Gastroesophageal sphincter (tissue), 3 donors: ENCODE results near the gene FYN.

Experiments used
- CTCF ChIP-seq, 4 experiments: fragments of 200-600 bp in 2 of 4; fragments of 450-650 bp in 2 of 4; sonication (generic) in 1 of 4; IDR thresholded peaks; one replicate each; pipeline ENCODE4 v1.5.1; 2017 to 2019; ENCODE audit warnings: antibody characterized with exemption in 4 of 4, mild to moderate bottlenecking in 2 of 4, moderate library complexity in 2 of 4
- POLR2AphosphoS5 ChIP-seq: sonication (generic); formaldehyde crosslinking; IDR thresholded peaks from one replicate; pipeline ENCODE4 v1.6.1; 2017; ENCODE audit warnings: antibody characterized with exemption

DNA sequence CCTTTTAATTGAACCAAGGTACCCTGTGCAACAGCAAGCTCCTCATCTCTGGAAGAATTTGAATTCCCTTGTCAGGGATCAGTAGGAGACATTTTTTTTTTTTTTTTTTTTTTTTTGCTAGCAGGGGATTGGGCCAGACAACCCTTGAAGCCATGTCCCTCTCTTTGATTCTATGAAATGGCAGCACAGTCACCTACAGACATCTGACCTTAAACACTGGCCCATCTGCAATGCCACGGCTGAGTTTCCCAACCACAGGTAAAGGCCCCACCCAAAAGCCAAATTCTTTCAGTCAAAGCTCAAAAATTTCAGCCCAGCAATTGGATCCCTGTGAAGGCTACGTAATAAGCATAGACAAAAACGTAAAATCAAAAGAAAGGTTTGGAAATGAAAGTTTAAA lies 94.2 kb downstream of the FYN start:
- TF ChIP-seq CTCF (IDR thresholded peaks at IDR 0.05) (no peak), POLR2AphosphoS5 (no peak)
